PFSK-1 (cell line): ENCODE data around the gene PTGFRN.

Experiments used
- FOXP2 ChIP-seq: optimal IDR thresholded peaks from 2 replicates; pipeline ENCODE3; 2011; ENCODE audit warnings: borderline replicate concordance, control low read depth, inconsistent platforms; ENCODE audit not compliant: insufficient read depth; ENCODE audit errors: extremely low read length, extremely low read depth
- POLR2AphosphoS5 ChIP-seq: IDR thresholded peaks from 2 replicates; pipeline ENCODE4 v1.6.1; 2012; ENCODE audit warnings: low read depth, mild to moderate bottlenecking, control low read depth, low read length, moderate library complexity
- SIN3A ChIP-seq: IDR thresholded peaks from 2 replicates; pipeline ENCODE4 v1.6.1; 2012; ENCODE audit warnings: mild to moderate bottlenecking, low read length, moderate library complexity, borderline replicate concordance; ENCODE audit not compliant: insufficient read depth
- TAF1 ChIP-seq: IDR thresholded peaks from 2 replicates; pipeline ENCODE4 v1.6.1; 2012; ENCODE audit warnings: low read length, control low read depth, borderline replicate concordance; ENCODE audit not compliant: insufficient read depth
- TF ChIP-seq, protein P1 (sequence below), 2 experiments: IDR thresholded peaks; 2 replicates each; pipeline versions ENCODE4 v1.6.1 to v1.8.0; 2011 to 2012; ENCODE audit warnings: low read depth in 2 of 2, low read length in 2 of 2, control low read depth in 1 of 2, inconsistent platforms in 1 of 2, mild to moderate bottlenecking in 1 of 2, moderate library complexity in 1 of 2; ENCODE audit not compliant: insufficient read depth in 1 of 2

PTGFRN gene

DNA sequence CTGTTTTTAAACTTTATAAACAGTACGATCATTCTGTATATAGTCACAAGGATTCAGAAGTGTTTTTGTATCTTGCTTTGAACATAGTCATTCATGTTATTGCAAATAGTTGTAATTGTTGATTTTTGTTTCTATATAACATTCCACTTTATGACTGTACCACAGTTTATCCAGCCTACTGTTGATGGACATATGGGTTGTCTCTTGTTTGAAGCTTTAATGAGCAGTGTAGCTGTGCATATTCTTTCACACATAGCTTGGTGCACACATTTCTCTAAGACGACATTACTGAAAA, 98.0 kb downstream of the PTGFRN start:
- TF ChIP-seq TAF1 (no peak), SIN3A (no peak), POLR2AphosphoS5 (no peak)
- TF ChIP-seq, protein P1, sequence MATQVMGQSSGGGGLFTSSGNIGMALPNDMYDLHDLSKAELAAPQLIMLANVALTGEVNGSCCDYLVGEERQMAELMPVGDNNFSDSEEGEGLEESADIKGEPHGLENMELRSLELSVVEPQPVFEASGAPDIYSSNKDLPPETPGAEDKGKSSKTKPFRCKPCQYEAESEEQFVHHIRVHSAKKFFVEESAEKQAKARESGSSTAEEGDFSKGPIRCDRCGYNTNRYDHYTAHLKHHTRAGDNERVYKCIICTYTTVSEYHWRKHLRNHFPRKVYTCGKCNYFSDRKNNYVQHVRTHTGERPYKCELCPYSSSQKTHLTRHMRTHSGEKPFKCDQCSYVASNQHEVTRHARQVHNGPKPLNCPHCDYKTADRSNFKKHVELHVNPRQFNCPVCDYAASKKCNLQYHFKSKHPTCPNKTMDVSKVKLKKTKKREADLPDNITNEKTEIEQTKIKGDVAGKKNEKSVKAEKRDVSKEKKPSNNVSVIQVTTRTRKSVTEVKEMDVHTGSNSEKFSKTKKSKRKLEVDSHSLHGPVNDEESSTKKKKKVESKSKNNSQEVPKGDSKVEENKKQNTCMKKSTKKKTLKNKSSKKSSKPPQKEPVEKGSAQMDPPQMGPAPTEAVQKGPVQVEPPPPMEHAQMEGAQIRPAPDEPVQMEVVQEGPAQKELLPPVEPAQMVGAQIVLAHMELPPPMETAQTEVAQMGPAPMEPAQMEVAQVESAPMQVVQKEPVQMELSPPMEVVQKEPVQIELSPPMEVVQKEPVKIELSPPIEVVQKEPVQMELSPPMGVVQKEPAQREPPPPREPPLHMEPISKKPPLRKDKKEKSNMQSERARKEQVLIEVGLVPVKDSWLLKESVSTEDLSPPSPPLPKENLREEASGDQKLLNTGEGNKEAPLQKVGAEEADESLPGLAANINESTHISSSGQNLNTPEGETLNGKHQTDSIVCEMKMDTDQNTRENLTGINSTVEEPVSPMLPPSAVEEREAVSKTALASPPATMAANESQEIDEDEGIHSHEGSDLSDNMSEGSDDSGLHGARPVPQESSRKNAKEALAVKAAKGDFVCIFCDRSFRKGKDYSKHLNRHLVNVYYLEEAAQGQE (IDR thresholded peaks at IDR 0.05; ENCODE audit: insufficient read depth in 1 of 2, low read depth in 2 of 2, low read length in 2 of 2) = no peak

DNA sequence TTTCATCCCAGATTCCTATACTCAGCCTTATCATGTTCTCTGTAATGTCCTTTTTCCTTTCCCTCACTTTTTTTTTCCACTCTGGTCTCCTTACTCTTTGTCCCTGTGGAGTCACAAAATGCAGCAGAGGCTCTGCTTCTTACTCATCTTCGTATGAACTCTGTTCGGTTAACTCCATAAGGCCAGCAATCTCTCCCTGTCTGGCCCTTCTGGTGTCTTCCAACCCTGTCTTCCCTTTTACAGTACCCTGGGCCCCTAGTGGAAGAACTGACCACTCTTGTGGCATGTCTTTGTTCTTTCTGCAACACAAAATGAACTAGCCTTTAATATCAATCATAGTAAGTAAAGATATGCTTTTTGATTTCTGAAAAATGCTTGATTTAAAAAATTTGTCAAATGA, 98.9 kb downstream of the PTGFRN start:
- TF ChIP-seq FOXP2 = no peak
- TF ChIP-seq SIN3A = no peak
- no peak for TF ChIP-seq POLR2AphosphoS5
- TF ChIP-seq TAF1 = no peak
- TF ChIP-seq, protein P1 (IDR thresholded peaks at IDR 0.05; ENCODE audit: insufficient read depth in 1 of 2, low read depth in 2 of 2, low read length in 2 of 2) = no peak

DNA sequence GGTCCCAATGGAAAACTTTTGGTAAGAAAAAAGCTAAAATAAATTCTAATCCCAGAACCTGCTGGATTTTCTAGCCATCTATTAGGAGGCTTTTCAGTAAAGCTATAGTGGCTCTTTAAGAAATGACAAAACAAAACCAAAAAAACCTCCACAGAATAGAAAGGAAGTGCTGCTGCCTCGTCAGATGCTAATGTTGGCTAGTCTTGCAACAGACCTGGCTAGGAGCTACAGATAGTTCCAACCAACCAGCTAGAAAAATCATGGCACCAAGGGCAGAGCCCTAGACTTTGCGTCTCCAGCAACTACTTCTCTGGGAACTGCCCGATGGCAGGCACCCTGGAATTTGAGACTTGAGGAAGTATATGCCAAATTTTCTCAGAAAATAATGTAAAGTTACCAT, 99.4 kb downstream of the PTGFRN start:
- TF ChIP-seq FOXP2 (no peak), SIN3A (no peak), POLR2AphosphoS5 (no peak), TAF1 (no peak)
- TF ChIP-seq, protein P1 (IDR thresholded peaks at IDR 0.05; ENCODE audit: insufficient read depth in 1 of 2, low read depth in 2 of 2, low read length in 2 of 2) = no peak

DNA sequence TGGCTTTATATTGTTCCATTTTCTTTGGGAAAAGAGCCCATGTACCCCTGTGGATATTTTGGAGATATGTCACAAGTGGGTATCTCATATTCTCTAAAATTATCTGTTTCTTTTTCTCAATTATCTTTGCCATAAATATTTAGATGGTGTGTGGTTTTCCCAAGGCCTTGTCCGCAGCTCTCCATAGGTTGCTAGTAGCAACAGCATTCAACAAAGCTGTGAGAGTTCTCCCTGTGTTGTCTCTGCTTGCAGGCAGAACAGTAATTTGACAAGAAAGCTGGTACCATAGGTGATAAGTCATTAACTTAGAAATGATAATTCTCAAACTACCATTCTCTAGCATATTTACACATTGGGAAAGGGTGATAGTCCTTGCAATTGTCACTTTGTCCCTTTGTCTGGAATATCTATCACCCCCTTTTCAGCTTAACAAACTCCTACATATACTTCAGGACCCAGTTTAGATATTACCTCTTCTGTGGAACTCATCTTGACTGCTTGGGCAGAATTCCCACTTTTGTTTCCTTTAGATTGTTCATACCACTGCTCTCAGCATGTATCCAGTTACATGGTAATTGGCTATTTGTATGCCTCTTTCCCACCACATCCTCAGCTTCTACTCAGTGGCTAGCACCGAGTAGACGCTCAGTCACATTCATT, 100.7 kb downstream of the PTGFRN start:
- no peak for TF ChIP-seq SIN3A
- TF ChIP-seq POLR2AphosphoS5 = no peak
- TF ChIP-seq, protein P1 (IDR thresholded peaks at IDR 0.05; ENCODE audit: insufficient read depth in 1 of 2, low read depth in 2 of 2, low read length in 2 of 2) = no peak
- no peak for TF ChIP-seq TAF1
- TF ChIP-seq FOXP2 = no peak

DNA sequence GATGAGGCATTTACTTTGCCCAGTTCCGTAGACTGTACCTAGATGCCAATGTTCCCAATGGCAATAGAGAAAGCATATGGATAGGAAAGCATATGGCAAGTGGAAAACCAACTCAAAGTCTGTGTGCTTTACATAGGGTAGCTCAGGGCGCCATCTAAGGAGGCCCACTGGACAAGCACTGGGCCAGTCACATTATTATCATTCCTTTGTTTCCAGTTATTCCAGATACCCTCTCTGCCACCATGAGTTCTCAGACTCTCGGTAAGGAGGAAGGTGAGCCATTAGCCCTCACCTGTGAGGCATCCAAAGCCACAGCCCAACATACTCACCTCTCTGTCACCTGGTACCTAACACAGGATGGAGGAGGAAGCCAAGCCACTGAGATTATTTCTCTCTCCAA, 101.6 kb downstream of the PTGFRN start:
- no peak for TF ChIP-seq FOXP2
- TF ChIP-seq, protein P1 (IDR thresholded peaks at IDR 0.05; ENCODE audit: insufficient read depth in 1 of 2, low read depth in 2 of 2, low read length in 2 of 2) = no peak
- TF ChIP-seq TAF1 = no peak
- TF ChIP-seq SIN3A = no peak
- no peak for TF ChIP-seq POLR2AphosphoS5
